ENCODE results near the gene DNAJC13.

DNAJC13 gene

DNA sequence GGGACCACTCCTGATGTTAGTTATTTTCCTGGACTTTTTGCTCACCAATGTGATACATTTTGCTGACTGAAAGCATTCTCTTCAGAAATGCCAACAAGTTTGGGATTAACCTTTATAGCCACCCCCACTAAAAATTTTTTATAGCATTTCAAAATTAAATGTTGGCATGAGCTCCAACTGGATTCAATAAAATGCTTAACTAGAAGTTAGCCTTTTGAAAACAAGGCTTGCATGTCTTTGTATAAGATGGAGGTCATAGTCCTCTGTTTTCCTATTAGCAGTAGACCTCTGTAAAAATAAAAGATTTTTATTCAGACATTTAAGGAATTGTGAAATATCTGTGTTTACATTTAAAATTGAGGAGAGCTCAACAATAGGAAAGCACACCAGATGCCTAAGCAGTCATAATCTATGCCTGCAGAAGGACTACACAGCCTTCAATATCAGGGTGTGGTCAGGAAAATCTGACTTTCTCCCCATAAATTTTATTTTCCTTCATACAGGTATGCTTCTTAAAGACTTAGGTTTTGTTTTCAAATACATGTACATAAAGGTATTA lies 87.2 kb downstream of the DNAJC13 start:
- Histone ChIP-seq H3K27me3 (replicated peaks; ENCODE audit: insufficient read depth, low read length) (no peaks in the 10 kb centered on the region), H3K36me3 (replicated peaks; ENCODE audit: insufficient read depth, low read length) (peaks cover 11% of the 10 kb centered on the region), H3F3A (ENCODE audit: insufficient read depth, low read length) (peaks cover 6% of the 10 kb centered on the region), H3K79me2 (ENCODE audit: low read length) (no peaks in the 10 kb centered on the region), H2AFZ (ENCODE audit: low read length) (no peak overlapping the region), H3K4me1 (ENCODE audit: low read length) (peaks cover 17% of the 10 kb centered on the region), H3K4me3 (ENCODE audit: low read length) (no peak overlapping the region), H4K20me1 (ENCODE audit: insufficient read depth, low read length) (no peaks in the 10 kb centered on the region), H3K27ac (ENCODE audit: low read length) (no peak overlapping the region), H3K9me2 (replicated peaks; ENCODE audit: insufficient read depth, low read length) (no peaks in the 10 kb centered on the region), H3K9ac (ENCODE audit: low read length) (no peak overlapping the region), H3K9me3 (replicated peaks; ENCODE audit: insufficient read depth, low read length) (no peaks in the 10 kb centered on the region), H3K4me2 (ENCODE audit: low read depth, low read length) (no peak overlapping the region)
- no peak for DNase-seq
- TF ChIP-seq, protein P1, sequence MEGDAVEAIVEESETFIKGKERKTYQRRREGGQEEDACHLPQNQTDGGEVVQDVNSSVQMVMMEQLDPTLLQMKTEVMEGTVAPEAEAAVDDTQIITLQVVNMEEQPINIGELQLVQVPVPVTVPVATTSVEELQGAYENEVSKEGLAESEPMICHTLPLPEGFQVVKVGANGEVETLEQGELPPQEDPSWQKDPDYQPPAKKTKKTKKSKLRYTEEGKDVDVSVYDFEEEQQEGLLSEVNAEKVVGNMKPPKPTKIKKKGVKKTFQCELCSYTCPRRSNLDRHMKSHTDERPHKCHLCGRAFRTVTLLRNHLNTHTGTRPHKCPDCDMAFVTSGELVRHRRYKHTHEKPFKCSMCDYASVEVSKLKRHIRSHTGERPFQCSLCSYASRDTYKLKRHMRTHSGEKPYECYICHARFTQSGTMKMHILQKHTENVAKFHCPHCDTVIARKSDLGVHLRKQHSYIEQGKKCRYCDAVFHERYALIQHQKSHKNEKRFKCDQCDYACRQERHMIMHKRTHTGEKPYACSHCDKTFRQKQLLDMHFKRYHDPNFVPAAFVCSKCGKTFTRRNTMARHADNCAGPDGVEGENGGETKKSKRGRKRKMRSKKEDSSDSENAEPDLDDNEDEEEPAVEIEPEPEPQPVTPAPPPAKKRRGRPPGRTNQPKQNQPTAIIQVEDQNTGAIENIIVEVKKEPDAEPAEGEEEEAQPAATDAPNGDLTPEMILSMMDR (IDR thresholded peaks at IDR 0.05; ENCODE audit: low read length): no peak
- TF ChIP-seq EZH2 (optimal IDR thresholded peaks at IDR 0.05; ENCODE audit: low read depth, low read length) (no peak), EZH2phosphoT487 (IDR thresholded peaks at IDR 0.05; ENCODE audit: low read length) (no peak)

DNA sequence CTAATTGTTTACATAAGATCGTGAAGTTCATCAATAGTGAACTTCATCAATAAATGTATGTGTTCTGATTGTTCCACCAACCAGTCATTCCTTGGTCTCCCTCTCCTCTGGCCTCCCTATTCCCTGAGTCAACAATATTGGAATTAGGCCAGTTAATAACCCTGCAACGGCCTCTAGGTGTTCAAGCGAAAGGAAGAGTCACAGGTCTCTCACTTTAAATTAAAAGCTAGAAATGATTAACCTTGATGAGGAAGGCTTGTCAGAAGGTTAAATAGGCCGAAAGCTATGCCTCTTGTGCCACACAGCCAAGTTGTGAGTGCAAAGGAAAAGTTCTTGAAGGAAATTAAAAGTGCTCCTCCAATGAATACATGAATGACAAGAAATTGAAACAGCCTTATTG lies 90.4 kb downstream of the DNAJC13 start:
- H3K27ac ChIP-seq (ENCODE audit: low read length): no peak overlapping the region
- H4K20me1 ChIP-seq (ENCODE audit: insufficient read depth, low read length): no peaks in the 10 kb centered on the region
- peaks cover 13% of the 10 kb centered on the region for H3F3A ChIP-seq (ENCODE audit: insufficient read depth, low read length)
- no peaks in the 10 kb centered on the region for H3K9me3 ChIP-seq (replicated peaks; ENCODE audit: insufficient read depth, low read length)
- no peak overlapping the region for H3K4me3 ChIP-seq (ENCODE audit: low read length)
- peaks cover 4% of the 10 kb centered on the region for H3K36me3 ChIP-seq (replicated peaks; ENCODE audit: insufficient read depth, low read length)
- H3K27me3 ChIP-seq (replicated peaks; ENCODE audit: insufficient read depth, low read length): no peaks in the 10 kb centered on the region
- TF ChIP-seq EZH2phosphoT487 (IDR thresholded peaks at IDR 0.05; ENCODE audit: low read length) (no peak), EZH2 (optimal IDR thresholded peaks at IDR 0.05; ENCODE audit: low read depth, low read length) (no peak)
- TF ChIP-seq, protein P1 (IDR thresholded peaks at IDR 0.05; ENCODE audit: low read length): no peak
- H3K9ac ChIP-seq (ENCODE audit: low read length): no peak overlapping the region
- no peaks in the 10 kb centered on the region for H3K9me2 ChIP-seq (replicated peaks; ENCODE audit: insufficient read depth, low read length)
- no peaks in the 10 kb centered on the region for H3K79me2 ChIP-seq (ENCODE audit: low read length)
- DNase-seq: no peak
- no peak overlapping the region for H2AFZ ChIP-seq (ENCODE audit: low read length)
- H3K4me2 ChIP-seq (ENCODE audit: low read depth, low read length): no peak overlapping the region
- H3K4me1 ChIP-seq (ENCODE audit: low read length): peaks cover 27% of the 10 kb centered on the region

DNA sequence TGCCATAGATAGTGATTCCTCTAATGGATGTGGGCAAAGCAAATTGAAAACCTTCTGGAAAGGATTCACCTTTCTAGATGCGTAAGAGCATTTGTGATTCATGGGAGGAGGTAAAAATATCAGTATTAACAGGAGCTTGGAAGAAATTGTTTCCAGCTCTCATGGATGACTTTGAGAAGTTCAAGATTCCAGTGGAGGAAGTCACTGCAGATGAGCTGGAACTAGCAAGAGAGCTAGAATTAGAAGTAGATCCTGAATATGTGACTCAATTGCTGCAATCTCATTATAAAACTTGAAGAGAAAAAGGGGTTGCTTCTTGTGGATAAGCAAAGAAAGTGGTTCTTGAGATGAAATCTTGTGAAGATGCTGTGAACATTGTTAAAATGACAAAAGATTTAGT lies 91.8 kb downstream of the DNAJC13 start:
- peaks cover 13% of the 10 kb centered on the region for H3F3A ChIP-seq (ENCODE audit: insufficient read depth, low read length)
- no peak overlapping the region for H3K4me3 ChIP-seq (ENCODE audit: low read length)
- peaks cover 6% of the 10 kb centered on the region for H3K36me3 ChIP-seq (replicated peaks; ENCODE audit: insufficient read depth, low read length)
- peak overlapping the region; percentile 36; the same call in 1 of the 2 replicates for H3K4me2 ChIP-seq (ENCODE audit: low read depth, low read length)
- H3K79me2 ChIP-seq (ENCODE audit: low read length): no peaks in the 10 kb centered on the region
- H3K27me3 ChIP-seq (replicated peaks; ENCODE audit: insufficient read depth, low read length): no peaks in the 10 kb centered on the region
- H3K9me3 ChIP-seq (replicated peaks; ENCODE audit: insufficient read depth, low read length): no peaks in the 10 kb centered on the region
- H3K9me2 ChIP-seq (replicated peaks; ENCODE audit: insufficient read depth, low read length): no peaks in the 10 kb centered on the region
- peak overlapping the region; percentile 71; the same call in 1 of the 2 replicates for H3K27ac ChIP-seq (ENCODE audit: low read length)
- no peaks in the 10 kb centered on the region for H4K20me1 ChIP-seq (ENCODE audit: insufficient read depth, low read length)
- H3K4me1 ChIP-seq (ENCODE audit: low read length): peaks cover 33% of the 10 kb centered on the region
- TF ChIP-seq EZH2phosphoT487 (IDR thresholded peaks at IDR 0.05; ENCODE audit: low read length) (no peak), EZH2 (optimal IDR thresholded peaks at IDR 0.05; ENCODE audit: low read depth, low read length) (no peak)
- TF ChIP-seq, protein P1 (IDR thresholded peaks at IDR 0.05; ENCODE audit: low read length): no peak
- no peak overlapping the region for H2AFZ ChIP-seq (ENCODE audit: low read length)
- DNase-seq: no peak
- H3K9ac ChIP-seq (ENCODE audit: low read length): no peak overlapping the region
